Measurements from ENCODE around the gene AHDC1.

AHDC1 gene

DNA sequence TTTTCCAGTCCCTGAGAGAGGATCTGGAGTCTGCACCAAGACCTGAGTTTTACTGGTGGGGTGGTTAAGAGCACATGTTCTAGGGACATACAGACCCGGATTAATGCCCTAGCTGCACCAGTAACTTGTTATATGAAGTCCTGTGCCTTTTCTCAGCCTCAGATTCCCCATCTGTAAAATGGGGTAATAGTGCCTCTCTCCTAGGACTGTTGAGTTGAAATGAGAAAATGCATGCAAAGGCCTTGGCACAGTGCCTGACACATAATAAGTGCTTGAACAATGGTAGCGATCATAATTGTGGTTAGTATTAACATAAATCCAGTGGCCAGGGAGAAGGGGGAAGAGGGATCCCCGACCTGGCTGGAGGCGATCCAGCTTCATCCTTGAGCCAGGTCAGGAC lies 12.3 kb downstream of the AHDC1 start:
- no peaks in the 10 kb centered on the region for H3K79me2 ChIP-seq (ENCODE audit: control insufficient read depth, low read length)
- H3K9me3 ChIP-seq (ENCODE audit: control insufficient read depth, insufficient read depth, low read length): no peaks in the 10 kb centered on the region
- H3K27me3 ChIP-seq (ENCODE audit: control insufficient read depth, low read length): no peaks in the 10 kb centered on the region
- no peak overlapping the region for H3K27ac ChIP-seq (ENCODE audit: low read depth, low read length)
- TF ChIP-seq EZH2phosphoT487 (IDR thresholded peaks at IDR 0.05; ENCODE audit: borderline replicate concordance, low read length): no peak
- TF ChIP-seq, protein P1, sequence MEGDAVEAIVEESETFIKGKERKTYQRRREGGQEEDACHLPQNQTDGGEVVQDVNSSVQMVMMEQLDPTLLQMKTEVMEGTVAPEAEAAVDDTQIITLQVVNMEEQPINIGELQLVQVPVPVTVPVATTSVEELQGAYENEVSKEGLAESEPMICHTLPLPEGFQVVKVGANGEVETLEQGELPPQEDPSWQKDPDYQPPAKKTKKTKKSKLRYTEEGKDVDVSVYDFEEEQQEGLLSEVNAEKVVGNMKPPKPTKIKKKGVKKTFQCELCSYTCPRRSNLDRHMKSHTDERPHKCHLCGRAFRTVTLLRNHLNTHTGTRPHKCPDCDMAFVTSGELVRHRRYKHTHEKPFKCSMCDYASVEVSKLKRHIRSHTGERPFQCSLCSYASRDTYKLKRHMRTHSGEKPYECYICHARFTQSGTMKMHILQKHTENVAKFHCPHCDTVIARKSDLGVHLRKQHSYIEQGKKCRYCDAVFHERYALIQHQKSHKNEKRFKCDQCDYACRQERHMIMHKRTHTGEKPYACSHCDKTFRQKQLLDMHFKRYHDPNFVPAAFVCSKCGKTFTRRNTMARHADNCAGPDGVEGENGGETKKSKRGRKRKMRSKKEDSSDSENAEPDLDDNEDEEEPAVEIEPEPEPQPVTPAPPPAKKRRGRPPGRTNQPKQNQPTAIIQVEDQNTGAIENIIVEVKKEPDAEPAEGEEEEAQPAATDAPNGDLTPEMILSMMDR (IDR thresholded peaks at IDR 0.05; ENCODE audit: low read depth, low read length, poor library complexity, severe bottlenecking): no peak
- H3K9me2 ChIP-seq (replicated peaks; ENCODE audit: control insufficient read depth, low read length): no peaks in the 10 kb centered on the region
- H3K4me3 ChIP-seq (ENCODE audit: low read length): no peak overlapping the region
- H3K4me2 ChIP-seq (ENCODE audit: low read length): no peak overlapping the region
- no peaks in the 10 kb centered on the region for H3K36me3 ChIP-seq (ENCODE audit: control insufficient read depth, low read length)
- no peaks in the 10 kb centered on the region; the same call in 1 of the 2 replicates for H4K20me1 ChIP-seq (ENCODE audit: control insufficient read depth, insufficient read depth, low read depth, low read length)
- H3F3A ChIP-seq (ENCODE audit: control insufficient read depth, insufficient read depth): no peaks in the 10 kb centered on the region
- H3K4me1 ChIP-seq (ENCODE audit: control insufficient read depth, low read length): peaks cover 1% of the 10 kb centered on the region

DNA sequence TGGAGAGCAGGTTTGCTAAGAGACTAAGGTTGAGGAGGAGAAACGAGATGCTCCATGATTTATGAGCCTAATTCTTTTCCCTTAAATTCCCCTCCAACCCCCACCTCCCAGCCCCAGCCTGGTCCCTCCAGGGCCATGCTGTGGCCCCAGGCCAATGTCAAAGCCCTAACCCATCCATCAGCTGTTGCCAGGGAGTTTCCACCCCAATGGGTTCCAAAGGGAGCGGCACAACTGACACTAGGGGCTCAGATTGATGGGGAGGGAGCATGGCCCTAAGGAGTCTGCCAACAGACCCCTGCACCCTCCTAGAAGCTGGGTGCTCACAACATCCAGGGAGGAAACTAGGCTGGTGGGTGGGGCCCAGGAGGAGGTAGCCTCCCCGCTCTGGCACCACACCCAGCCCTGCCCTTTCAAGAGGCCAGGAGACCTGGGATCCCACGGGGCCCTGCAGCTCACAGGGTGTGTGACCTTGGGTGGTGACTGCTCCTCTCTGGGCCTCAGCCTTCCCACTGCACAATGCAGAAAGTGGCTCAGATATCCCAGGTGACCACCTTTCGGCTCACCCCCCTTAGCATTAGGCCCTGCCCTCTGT lies 12.9 kb downstream of the AHDC1 start:
- TF ChIP-seq, protein P1 (IDR thresholded peaks at IDR 0.05; ENCODE audit: low read depth, low read length, poor library complexity, severe bottlenecking): no peak
- no peak for TF ChIP-seq EZH2phosphoT487 (IDR thresholded peaks at IDR 0.05; ENCODE audit: borderline replicate concordance, low read length)
- Histone ChIP-seq H3K27ac (ENCODE audit: low read depth, low read length) (no peak overlapping the region), H3K9me2 (replicated peaks; ENCODE audit: control insufficient read depth, low read length) (no peaks in the 10 kb centered on the region), H3K9me3 (ENCODE audit: control insufficient read depth, insufficient read depth, low read length) (no peaks in the 10 kb centered on the region), H4K20me1 (ENCODE audit: control insufficient read depth, insufficient read depth, low read depth, low read length) (no peaks in the 10 kb centered on the region), H3K4me2 (ENCODE audit: low read length) (no peak overlapping the region), H3K4me1 (ENCODE audit: control insufficient read depth, low read length) (no peaks in the 10 kb centered on the region), H3K36me3 (ENCODE audit: control insufficient read depth, low read length) (no peaks in the 10 kb centered on the region), H3K79me2 (ENCODE audit: control insufficient read depth, low read length) (no peaks in the 10 kb centered on the region), H3K4me3 (ENCODE audit: low read length) (no peak overlapping the region), H3K27me3 (ENCODE audit: control insufficient read depth, low read length) (no peaks in the 10 kb centered on the region), H3F3A (ENCODE audit: control insufficient read depth, insufficient read depth) (no peaks in the 10 kb centered on the region)

DNA sequence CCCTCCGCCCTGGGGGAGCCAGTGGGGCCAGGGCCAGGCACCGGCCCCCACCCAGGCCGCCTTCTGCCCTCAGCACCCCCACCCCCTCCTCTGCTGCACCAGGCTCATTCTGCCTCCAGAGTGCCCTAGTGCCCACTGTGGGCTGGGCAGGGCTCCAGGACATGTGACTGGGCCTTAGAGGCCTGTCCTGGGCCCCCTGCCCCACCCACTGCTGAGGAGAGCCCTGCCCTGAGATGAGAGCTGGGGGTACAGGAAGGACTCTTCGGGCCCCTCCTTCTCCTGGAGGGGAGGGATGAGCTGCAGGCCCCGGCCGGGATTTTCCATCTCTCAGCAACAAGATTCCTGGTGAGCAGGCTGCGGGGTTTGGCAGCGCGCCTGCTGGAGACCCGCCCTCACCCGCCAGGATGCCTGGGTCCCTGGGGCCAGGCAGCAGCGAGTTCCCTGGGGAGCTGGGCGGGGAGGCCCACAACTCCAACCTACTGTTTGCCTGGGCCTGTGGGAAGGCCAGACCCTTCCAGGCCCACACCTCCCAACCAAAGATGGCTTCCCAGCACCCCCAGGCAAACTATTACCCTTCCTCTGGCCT lies 14.0 kb downstream of the AHDC1 start:
- no peaks in the 10 kb centered on the region for H4K20me1 ChIP-seq (ENCODE audit: control insufficient read depth, insufficient read depth, low read depth, low read length)
- H3K27me3 ChIP-seq (ENCODE audit: control insufficient read depth, low read length): no peaks in the 10 kb centered on the region
- no peak overlapping the region for H3K27ac ChIP-seq (ENCODE audit: low read depth, low read length)
- no peaks in the 10 kb centered on the region for H3K9me2 ChIP-seq (replicated peaks; ENCODE audit: control insufficient read depth, low read length)
- no peaks in the 10 kb centered on the region for H3K36me3 ChIP-seq (ENCODE audit: control insufficient read depth, low read length)
- no peaks in the 10 kb centered on the region for H3K4me1 ChIP-seq (ENCODE audit: control insufficient read depth, low read length)
- H3K4me2 ChIP-seq (ENCODE audit: low read length): no peak overlapping the region
- TF ChIP-seq, protein P1 (IDR thresholded peaks at IDR 0.05; ENCODE audit: low read depth, low read length, poor library complexity, severe bottlenecking): no peak
- TF ChIP-seq EZH2phosphoT487 (IDR thresholded peaks at IDR 0.05; ENCODE audit: borderline replicate concordance, low read length): no peak
- no peaks in the 10 kb centered on the region for H3K9me3 ChIP-seq (ENCODE audit: control insufficient read depth, insufficient read depth, low read length)
- H3K79me2 ChIP-seq (ENCODE audit: control insufficient read depth, low read length): no peaks in the 10 kb centered on the region
- H3F3A ChIP-seq (ENCODE audit: control insufficient read depth, insufficient read depth): no peaks in the 10 kb centered on the region
- H3K4me3 ChIP-seq (ENCODE audit: low read length): no peak overlapping the region
